Neutrophil (primary cell): ENCODE measurements around the gene KLF11.

ENCODE experiments used
- H3K27ac ChIP-seq: fragments of 200-600 bp; sonication (generic); 2 replicates; pipeline ENCODE4 v1.5.1; 2016; ENCODE audit warnings: mild to moderate bottlenecking, moderate library complexity
- H3K27me3 ChIP-seq: fragments of 200-600 bp; sonication (generic); 2 replicates; pipeline ENCODE4 v1.6.0; 2016; ENCODE audit warnings: mild to moderate bottlenecking
- H3K36me3 ChIP-seq: fragments of 200-600 bp; sonication (generic); 2 replicates; pipeline ENCODE4 v1.5.1; 2017
- H3K4me1 ChIP-seq, 2 experiments: fragments of 200-600 bp in 1 of 2; sonication (generic) in 1 of 2; 1 replicate in 1 of 2; 2 replicates in 1 of 2; pipeline versions ENCODE4 v1.5.1 to v1.6.1; 2013 to 2016; ENCODE audit warnings: low read depth in 1 of 2, low read length in 1 of 2, mild to moderate bottlenecking in 1 of 2, moderate library complexity in 1 of 2; ENCODE audit not compliant: control insufficient read depth in 1 of 2, insufficient read depth in 1 of 2
- H3K4me3 ChIP-seq, 2 experiments: fragments of 200-600 bp in 1 of 2; sonication (generic) in 1 of 2; 1 replicate in 1 of 2; 2 replicates in 1 of 2; pipeline ENCODE4 v1.5.1; 2013 to 2016; ENCODE audit warnings: low read depth in 1 of 2, low read length in 1 of 2, mild to moderate bottlenecking in 1 of 2, moderate library complexity in 1 of 2
- H3K9me3 ChIP-seq: fragments of 200-600 bp; sonication (generic); 2 replicates; pipeline ENCODE4 v1.5.1; 2016
- CTCF ChIP-seq: fragments of 200-600 bp; sonication (generic); IDR thresholded peaks from 2 replicates; pipeline ENCODE4 v1.5.1; 2016; ENCODE audit warnings: antibody characterized with exemption

Gene KLF11

GRCh38 chr2:10038716-10039115, 4.6 kb upstream of the KLF11 start:
- TF ChIP-seq CTCF = no peak
- Histone ChIP-seq H3K4me1 (peaks cover 8 to 9% of the 10 kb centered on the region in 2 experiments), H3K9me3 (no peaks in the 10 kb centered on the region), H3K4me3 (no peak overlapping the region), H3K36me3 (no peaks in the 10 kb centered on the region), H3K27ac (no peak overlapping the region), H3K27me3 (peaks cover 45% of the 10 kb centered on the region)

GRCh38 chr2:10039658-10040410, 3.5 kb upstream of the KLF11 start:
- H3K4me3 ChIP-seq = no peak overlapping the region
- no peaks in the 10 kb centered on the region for H3K36me3 ChIP-seq
- no peak for TF ChIP-seq CTCF
- H3K27me3 ChIP-seq = peaks cover 51% of the 10 kb centered on the region
- H3K4me1 ChIP-seq = peaks cover 12 to 14% of the 10 kb centered on the region in 2 experiments
- H3K27ac ChIP-seq = no peak overlapping the region
- no peaks in the 10 kb centered on the region for H3K9me3 ChIP-seq

- H3K4me3 ChIP-seq = no peak overlapping the region
- H3K9me3 ChIP-seq = no peaks in the 10 kb centered on the region
- TF ChIP-seq CTCF = no peak
- no peaks in the 10 kb centered on the region for H3K36me3 ChIP-seq
- peaks cover 9 to 14% of the 10 kb centered on the region in 2 experiments for H3K4me1 ChIP-seq
- H3K27me3 ChIP-seq = peaks cover 44% of the 10 kb centered on the region
- H3K27ac ChIP-seq = no peak overlapping the region
Measured at GRCh38 chr2:10041711-10042110, 1.6 kb upstream of the KLF11 start.

- Histone ChIP-seq H3K9me3 (no peaks in the 10 kb centered on the region), H3K27ac (no peak overlapping the region)
Measured at GRCh38 chr2:10042301-10043161, 819 bp upstream of the KLF11 start.

More at GRCh38 chr2:10042301-10043161, 819 bp upstream of the KLF11 start:
- H3K4me3 ChIP-seq = peak overlapping the region; percentile 64 to 65
- no peaks in the 10 kb centered on the region for H3K36me3 ChIP-seq
- TF ChIP-seq CTCF = no peak
- H3K4me1 ChIP-seq = peaks cover 9 to 14% of the 10 kb centered on the region in 2 experiments
- peaks cover 41% of the 10 kb centered on the region for H3K27me3 ChIP-seq
